KOPT-K1 (cell line): Measurements from ENCODE around the gene RAB44.

Source experiments
- H3K27ac ChIP-seq: fragments of 200-600 bp; sonication (generic); 2 replicates; pipeline ENCODE4 v1.5.1; 2016; ENCODE audit warnings: antibody characterized with exemption, mild to moderate bottlenecking, low read depth, low read length; ENCODE audit not compliant: poor library complexity, severe bottlenecking
- H3K36me3 ChIP-seq: fragments of 200-600 bp; sonication (generic); 2 replicates; pipeline ENCODE4 v1.5.1; 2017; ENCODE audit warnings: antibody characterized with exemption, mild to moderate bottlenecking, low read length, moderate library complexity; ENCODE audit not compliant: insufficient read depth
- H3K9me3 ChIP-seq: fragments of 200-600 bp; sonication (generic); 2 replicates; pipeline ENCODE4 v1.5.1; 2017; ENCODE audit warnings: antibody characterized with exemption, low read length, mild to moderate bottlenecking; ENCODE audit not compliant: insufficient read depth, poor library complexity, severe bottlenecking

The RAB44 gene

DNA sequence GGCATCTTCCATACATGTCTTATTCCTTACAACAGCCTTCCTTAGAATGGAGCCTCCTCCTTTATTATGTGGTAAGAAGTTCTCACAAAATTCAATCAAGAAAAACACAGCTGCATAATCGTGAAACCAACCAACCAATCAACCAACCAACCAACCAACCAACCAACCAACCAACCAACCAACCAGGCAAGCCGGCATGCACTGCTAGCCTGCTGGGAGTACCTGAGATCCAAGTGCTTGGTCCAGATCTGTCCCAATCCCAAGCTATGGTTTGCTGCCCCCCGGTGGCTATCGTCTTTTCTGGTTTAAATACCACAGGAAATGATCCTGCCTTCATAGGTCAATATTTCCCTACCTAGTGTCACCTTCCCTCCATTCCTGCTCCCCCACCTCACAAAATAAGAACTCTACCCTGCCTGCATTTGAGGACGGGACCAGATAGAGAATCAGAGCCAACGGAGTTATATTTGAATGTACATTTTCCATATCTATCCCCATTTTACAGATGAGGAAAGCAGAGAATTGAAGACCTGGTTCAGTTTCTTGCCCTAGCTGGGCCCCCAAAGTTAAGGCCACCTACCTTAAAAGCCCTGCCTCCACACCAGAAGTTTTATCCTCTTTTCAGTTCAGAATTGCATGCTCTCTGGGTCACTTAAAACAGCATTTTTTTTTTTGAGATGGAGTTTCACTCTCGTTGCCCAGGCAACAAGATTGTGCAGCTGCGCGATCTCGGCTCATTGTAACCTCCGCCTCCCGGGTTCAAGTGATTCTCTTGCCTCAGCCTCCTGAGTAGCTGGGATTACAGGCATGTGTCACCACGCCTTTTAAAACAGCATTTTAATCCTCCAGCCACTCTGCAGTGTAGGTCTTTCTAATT lies 27.1 kb downstream of the RAB44 start:
- Histone ChIP-seq H3K9me3 (no peaks in the 10 kb centered on the region), H3K27ac (no peak overlapping the region), H3K36me3 (no peaks in the 10 kb centered on the region)

DNA sequence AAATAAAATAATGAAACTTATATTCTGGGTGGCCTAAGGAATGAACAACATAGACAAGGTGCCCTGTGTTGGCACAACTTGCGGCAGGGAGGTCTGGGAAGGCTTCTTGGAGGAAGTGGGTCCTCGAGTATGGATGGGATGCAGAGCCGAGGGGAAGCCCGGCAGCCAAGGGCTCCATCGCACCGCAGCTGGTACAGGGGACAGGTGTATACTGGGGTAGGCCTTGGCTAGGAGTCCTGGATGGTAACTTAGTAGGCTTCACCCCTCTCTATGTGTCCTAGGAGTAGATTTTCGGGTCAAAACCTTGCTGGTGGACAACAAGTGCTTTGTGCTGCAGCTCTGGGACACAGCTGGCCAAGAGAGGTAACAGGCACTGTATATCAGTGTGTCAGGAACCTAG lies 28.0 kb downstream of the RAB44 start:
- Histone ChIP-seq H3K27ac (no peak overlapping the region), H3K9me3 (no peaks in the 10 kb centered on the region), H3K36me3 (no peaks in the 10 kb centered on the region)

DNA sequence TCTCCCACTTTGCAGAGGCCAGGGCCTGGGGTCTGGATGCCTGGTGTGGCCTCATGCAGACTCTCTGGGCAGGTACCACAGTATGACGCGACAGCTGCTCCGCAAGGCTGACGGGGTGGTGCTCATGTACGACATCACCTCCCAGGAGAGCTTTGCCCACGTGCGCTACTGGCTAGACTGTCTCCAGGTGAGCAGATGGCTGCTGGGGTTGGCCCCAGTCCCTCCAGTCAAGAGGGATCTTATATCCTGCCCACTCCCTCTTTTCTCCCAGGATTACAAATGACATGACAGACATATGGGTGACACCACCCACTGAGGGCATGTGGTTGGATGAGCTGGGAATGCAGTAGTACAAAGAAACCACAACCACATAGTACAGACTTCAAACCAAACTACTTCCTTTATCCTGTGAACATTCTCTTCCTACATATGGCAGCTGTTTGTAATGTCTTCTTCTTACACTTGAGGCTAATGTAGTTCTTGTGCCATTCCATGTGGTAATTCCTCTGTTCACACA lies 29.9 kb downstream of the RAB44 start:
- Histone ChIP-seq H3K9me3 (no peaks in the 10 kb centered on the region), H3K27ac (no peak overlapping the region), H3K36me3 (no peaks in the 10 kb centered on the region)

DNA sequence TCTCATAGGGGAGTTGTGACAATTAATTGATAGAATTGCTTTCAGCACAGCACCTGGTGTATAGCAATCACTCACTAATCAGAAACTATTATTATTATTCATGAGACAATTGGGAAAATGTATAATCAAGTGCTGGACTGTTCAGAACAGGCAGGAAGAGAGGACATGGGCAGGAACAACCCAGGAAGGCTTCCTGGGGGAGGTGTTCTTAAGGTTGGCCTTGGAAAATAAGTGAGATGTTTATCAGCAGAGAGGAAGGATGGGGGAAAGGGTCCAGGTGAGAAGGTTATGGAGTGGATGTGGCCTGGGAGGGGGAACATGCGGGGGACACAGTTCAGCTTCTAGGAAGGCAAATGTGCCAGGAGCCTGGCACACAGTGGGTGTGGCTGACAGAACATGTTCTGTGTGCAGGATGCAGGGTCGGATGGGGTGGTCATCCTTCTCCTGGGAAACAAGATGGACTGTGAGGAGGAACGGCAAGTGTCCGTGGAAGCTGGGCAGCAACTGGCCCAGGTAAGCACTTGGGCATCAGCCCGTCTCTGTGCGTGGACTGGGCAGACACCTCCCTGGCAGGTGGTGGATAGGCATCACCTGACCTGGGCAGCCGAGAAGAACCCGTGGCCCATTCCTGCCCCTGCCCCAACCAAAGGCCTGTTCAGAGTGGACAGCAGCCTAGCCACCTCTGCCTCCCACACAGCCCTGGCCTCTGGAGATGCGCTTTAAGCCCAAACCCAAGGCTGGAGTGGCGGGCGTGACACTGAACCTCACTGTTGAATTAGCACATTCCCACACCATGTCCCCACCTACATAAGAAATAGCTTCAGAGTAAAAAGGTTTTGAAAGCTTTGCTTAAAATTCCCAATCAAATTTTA lies 30.9 kb downstream of the RAB44 start:
- Histone ChIP-seq H3K9me3 (no peaks in the 10 kb centered on the region), H3K27ac (no peak overlapping the region), H3K36me3 (no peaks in the 10 kb centered on the region)

DNA sequence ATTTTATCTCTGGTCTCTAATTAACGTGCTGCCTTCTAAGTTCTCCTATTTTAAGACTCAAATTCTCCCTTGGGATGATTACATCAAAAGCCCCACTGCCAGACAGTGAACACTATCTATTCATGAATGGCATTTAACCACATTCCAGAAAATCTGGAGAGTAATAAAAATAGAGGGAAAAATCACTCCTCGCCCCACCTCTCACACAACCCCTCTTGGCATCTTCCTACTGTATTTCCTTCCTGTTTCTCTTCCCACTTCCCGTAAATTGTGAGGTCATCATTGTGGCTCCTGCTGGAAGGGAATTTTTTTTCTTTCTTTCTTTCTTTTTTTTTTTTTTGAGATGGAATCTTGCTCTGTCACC lies 31.5 kb downstream of the RAB44 start:
- Histone ChIP-seq H3K9me3 (no peaks in the 10 kb centered on the region), H3K36me3 (no peaks in the 10 kb centered on the region), H3K27ac (no peak overlapping the region)

DNA sequence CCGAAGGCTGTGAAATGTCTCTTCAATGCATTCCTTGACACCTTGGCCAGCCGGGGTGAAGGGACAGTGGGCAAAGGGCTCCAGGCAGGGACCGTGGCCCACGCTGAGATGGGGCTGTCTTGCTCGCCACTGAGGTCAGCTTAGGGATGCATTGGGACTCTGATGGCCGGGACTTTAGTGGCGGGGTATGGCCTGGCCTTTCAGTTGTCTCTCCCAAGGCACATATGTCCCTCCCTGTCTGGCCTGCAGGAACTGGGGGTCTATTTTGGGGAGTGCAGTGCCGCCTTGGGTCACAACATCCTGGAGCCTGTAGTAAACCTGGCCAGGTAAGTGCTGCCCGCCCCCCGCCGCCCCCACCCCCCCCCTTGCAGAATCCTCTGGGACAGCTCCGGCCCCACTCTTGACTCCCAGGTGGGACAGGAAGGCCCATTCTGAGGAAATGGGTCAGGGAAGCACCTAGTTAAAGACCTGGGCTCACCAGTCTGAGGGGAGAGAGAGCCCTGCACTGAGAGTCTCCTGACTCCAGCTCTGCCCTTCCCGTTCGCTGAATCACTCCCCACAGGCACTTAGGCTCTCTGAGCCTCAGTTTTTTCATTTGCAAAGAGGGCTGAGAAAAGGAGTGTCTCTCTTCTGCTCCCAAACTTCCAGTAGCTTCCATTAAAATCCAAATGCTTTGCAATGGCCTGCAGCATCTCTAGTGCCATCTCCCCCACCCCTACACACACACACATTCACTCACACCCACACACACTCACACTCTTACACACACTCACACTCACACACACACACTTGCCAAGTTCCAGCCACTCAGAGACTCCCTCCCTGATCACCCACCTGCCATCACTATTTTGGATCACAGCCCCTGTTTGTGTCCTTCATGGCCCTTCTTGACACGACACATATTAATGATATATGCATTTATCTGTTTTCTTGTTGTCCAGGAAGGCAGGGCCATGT lies 33.1 kb downstream of the RAB44 start:
- no peak overlapping the region for H3K27ac ChIP-seq
- H3K36me3 ChIP-seq = no peaks in the 10 kb centered on the region
- no peaks in the 10 kb centered on the region for H3K9me3 ChIP-seq

DNA sequence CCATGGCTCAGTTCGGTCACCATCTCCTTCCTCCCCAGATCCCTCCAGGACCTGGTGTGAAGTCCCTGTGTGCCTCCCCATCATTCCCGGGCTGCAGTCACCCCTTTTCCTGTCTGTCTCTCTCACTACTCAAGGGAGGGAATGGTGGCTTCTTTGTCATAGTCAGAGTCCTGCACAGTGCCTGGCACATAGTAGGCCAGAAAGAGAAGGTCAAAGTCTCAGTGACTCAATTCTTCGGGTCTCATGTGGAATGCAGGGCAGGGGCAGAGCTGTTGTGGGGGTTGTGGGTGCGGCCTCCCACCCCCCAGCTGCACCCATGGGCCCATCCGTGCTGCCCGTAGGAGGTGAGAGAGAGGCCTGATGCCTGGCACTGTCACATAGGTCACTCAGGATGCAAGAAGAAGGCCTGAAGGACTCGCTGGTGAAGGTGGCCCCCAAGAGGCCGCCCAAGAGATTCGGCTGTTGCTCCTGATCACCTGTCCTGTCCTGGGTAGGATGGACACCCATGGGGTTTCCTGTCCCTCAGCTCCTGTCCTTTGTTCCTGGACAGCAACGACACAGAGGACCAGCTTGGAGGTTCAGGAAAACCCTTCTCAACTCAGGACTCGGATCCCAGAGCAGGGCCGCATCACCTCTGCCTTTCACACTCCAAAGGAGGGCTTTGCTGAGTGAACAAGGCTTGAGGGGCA lies 34.1 kb downstream of the RAB44 start:
- H3K9me3 ChIP-seq = no peaks in the 10 kb centered on the region
- H3K36me3 ChIP-seq = no peaks in the 10 kb centered on the region

DNA sequence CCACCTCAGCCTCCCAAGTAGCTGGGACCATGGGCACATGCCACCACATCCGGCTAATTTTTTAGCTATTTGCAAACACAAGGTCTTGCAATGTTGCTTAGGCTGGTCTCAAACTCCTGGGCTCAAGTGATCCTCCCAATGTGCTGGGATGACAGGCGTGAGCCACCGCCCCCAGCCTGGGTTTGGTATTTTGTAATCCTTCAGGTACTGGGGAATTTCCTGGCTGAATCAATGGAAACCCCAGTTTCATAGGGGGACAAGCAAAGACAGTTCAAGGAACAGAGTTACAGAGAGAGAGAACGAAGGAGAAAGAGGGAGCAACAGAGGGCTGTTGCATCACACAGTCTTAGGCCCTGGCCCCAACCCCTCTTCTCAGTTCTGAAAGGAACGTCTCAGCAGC lies 35.7 kb downstream of the RAB44 start:
- Histone ChIP-seq H3K36me3 (no peaks in the 10 kb centered on the region), H3K9me3 (no peaks in the 10 kb centered on the region), H3K27ac (no peak overlapping the region)

More for the DNA sequence above, 34.1 kb downstream of the RAB44 start:
- H3K27ac ChIP-seq = no peak overlapping the region

DNA sequence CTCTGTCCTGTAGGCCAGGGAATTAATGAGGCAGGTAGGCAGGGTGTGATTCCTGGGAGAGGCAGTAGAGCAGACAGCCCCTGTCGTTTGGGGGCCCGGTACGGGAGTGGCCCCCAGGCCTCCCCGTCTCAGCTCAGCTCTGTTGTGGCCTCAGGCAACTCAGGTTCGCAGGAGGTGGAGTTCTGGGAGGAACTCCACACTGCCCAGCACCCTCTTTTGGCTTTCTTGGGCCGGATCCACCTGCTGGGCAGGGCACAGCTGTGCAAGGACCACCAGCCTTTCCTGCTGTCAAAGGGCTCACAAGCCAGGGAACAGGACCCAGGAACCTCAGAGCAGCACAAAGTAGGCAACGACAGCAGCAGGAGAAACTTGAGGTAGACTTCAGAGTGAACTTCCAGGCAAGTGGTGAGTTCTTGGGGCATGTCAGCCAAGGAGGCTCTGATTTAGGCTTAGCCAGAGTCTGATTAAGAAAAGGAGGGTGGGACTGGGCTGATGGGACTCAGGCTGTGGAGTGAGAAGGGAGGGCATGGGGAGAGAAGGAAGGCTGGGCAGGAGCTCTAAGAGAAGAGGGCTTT lies 36.9 kb downstream of the RAB44 start:
- H3K27ac ChIP-seq = no peak overlapping the region

DNA sequence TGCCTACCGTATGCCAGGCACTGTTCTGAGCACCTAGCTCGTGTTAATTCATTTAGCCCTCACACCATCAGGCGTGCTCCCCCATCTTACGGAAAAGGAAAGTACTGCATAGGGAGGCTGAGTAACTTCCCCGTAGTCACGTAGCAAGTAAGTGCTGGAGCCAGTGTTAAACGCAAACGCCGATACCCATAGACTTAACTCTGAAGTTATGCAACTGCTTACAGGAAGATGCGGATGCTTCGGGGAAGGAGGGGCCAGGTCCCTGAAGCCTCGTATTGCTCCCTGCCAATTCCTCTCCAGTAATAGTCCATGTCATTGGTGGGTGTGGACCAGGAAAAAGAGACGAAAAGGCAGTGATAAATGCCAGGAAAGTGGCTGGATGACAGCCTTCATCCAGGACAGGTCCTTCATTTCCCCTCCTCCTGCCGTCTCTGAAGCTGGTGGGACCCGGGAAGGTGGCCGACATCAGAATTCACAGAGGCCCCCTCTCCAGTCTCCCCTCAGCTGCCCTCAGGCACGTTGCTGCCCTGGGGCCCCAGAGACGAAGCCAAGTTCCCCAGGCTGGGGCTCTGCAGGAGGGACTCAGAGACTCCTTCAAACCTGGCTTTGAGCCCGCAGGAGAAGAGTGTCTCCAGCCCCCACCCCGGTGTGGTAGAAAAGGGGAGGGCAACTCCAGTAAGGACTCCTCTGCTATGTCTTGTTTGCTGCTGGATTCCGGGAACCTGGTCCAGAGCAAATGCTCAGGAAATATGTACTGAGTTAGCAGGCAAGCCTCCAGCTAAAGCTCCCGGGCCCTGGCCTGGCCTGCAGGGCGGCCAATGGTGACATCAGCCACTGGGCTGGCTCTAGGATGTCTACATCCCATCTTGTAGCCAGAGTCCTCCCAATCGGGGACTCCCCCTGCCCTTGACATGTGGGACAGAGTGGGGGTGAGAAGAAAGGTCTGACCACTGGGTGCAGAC lies 37.8 kb downstream of the RAB44 start:
- Histone ChIP-seq H3K27ac (no peak overlapping the region), H3K36me3 (no peaks in the 10 kb centered on the region), H3K9me3 (no peaks in the 10 kb centered on the region)

More for the DNA sequence above, 36.9 kb downstream of the RAB44 start:
- Histone ChIP-seq H3K9me3 (no peaks in the 10 kb centered on the region), H3K36me3 (no peaks in the 10 kb centered on the region)

DNA sequence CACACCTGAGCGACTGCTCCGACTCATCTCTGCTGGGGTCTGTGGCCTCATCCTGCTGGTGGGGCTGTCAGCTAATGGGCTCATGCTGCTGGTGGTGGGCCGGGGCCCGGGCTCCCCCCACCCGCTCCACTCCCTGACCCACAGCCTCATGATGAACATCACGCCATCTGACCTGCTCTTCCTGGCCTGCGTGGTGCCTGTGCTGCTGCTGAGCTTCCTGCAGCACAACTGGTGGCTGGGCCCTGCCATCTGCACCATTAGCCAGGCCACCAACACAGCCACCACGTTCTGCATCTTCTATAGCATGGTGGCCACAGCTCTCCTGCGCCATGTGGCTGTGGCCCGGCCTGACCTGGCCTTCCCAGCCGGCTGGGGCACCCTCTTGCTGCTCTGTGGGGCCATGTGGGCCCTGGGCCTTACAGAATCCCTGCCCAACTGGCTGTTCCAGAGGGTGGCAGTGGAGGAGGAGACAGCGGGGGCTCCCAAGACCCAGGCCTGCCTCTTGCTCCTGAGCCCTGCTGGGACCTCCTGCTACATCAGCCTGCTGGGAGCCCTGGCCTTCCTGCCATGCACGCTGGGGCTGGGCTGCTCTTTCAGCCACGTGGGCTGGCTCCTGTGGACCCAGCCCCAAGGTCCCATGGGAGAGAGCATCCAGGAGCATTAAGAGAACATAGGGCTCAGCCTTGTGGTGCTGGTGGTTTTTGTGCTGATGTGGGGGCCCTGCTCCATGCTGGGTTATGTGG lies 39.6 kb downstream of the RAB44 start:
- H3K27ac ChIP-seq = no peak overlapping the region
- H3K36me3 ChIP-seq = no peaks in the 10 kb centered on the region
- no peaks in the 10 kb centered on the region for H3K9me3 ChIP-seq

DNA sequence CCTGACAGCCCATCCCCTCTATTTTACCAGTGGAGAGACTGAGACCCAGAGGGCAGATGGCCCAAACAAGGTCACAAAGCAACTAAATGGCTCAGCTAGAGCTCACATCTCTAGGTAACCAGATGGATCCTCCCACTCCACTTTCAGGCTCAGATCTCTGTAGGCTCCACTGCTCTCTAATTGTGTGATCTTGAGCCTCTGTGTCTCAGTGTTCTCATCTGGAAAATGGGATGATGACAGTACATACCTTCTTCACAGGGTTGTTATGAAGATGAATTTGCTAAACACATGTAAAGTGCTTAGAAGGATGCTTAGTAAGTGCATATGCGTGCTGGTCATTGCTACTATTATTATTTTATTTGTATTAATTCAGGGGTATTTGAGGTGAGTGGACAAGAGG lies 40.5 kb downstream of the RAB44 start:
- no peak overlapping the region for H3K27ac ChIP-seq
- H3K36me3 ChIP-seq = no peaks in the 10 kb centered on the region
- H3K9me3 ChIP-seq = no peaks in the 10 kb centered on the region
